Measurements from ENCODE around the gene CELA2A.

- TF ChIP-seq POLR2AphosphoS5 (IDR thresholded peaks at IDR 0.05) = no peak
- no peak for TF ChIP-seq POLR2A (IDR thresholded peaks at IDR 0.05)
- no peak for TF ChIP-seq CTCF (IDR thresholded peaks at IDR 0.05)
Measured at GRCh38 chr1:15508700-15509487, 52.4 kb downstream of the CELA2A start.

Measured in breast epithelium (tissue), 3 donors.